Measurements from ENCODE around the gene LLGL1.

The LLGL1 gene

DNA sequence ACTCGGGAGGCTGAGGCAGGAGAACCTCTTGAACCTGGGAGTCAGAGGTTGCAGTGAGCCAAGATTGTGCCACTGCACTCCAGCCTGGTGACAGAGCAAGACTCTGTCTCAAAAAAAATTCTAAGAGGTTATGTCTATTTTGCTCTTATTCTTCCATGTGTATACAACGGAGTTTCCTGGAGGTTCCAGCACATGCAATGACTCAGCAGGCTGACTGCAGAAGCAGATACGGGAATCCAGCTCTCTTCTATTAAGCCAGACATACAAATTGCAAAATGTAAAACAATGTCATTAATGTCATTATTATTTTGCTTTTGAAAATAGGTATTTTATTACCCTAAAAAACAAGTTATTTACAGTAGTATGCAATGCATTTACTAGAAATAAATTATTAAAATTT, 53.4 kb downstream of the LLGL1 start:
- DNase-seq = no peak

DNA sequence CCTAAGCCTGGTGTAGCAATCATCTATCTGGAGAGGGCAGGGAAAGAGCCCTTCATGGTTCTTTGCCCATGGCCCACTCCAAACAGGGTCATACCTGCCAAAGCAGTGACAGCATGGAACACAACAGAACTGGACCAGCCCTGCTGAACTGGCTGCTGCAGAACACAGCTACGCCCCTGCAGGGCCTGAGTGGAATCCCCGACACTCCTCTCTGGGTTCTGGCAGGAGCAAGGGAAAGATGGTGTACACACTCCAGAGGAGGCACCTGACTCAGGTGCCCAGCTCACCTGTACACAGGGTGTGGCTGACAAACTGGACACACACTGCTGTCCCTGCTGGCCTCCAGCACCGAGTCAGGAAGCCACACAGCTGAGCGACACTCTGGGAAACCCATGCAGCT, 54.8 kb downstream of the LLGL1 start:
- DNase-seq = no peak

- no peak for DNase-seq
Measured at GRCh38 chr17:18280766-18281371, 55.4 kb downstream of the LLGL1 start.

DNA sequence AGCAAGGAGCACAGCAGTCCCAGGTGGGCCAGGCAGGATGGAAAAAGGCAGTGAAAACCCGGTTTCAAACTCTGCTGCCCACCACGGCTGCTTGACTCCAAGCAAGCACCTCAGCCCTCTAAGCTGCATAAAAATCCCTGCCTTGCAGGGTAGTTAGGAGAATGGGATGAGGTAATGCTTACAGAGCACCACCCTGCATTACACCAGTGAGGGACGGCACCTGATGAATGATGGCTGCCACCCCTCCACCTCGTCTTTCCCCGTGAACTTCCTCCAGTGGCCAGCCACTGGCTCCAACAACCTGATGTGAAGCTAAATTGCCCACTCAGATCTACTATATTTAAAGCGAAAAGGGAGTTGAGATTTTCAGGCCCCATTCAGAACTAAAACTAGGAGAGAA, 56.4 kb downstream of the LLGL1 start:
- DNase-seq = no peak

DNA sequence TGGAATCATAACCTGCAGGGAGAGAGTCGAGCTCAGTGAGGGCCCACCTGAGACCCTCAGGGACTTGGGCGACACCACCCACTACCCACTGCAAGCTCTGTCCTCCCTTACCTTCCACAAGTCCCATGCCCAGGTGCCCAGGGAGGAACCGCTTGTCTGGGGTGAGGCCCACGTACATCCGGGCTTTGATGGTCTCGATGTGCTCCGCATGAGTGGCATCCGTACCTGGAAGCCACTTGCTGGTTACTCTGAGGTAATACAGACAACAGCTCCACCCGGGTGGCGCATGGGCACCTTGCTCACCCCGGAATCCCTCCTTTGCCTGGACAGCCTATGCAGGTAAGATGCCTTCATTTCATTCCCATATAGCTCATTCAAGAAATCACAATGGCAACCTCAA, 59.9 kb downstream of the LLGL1 start:
- DNase-seq = no peak

- DNase-seq = no peak
Measured at GRCh38 chr17:18291718-18292540, 66.5 kb downstream of the LLGL1 start.
